ENCODE measurements around the gene SLC25A38. TPM values are rescaled to one million over a fixed set of nuclear protein-coding genes. Genes with fewer than 3 reads are reported as not detected.
"Not testable (repeated sequence)": the region's sequence is repeated elsewhere in the genome, so short reads cannot be mapped to it uniquely, and the experiment has no call there.

SLC25A38 gene
- total RNA-seq, 1 donor from 2014 or later = 19.3 TPM

GRCh38 chr3:39414421-39414907 lies 31.3 kb downstream of the SLC25A38 start:
- peaks cover 27% of the 10 kb centered on the region for H3K36me3 Mint-ChIP-seq
- DNase-seq (ENCODE audit: low spot score) = no peak

GRCh38 chr3:39415302-39415701 lies 32.1 kb downstream of the SLC25A38 start:
- H3K4me3 ChIP-seq; H3K9me3 ChIP-seq (ENCODE audit: low read depth); H3K27ac Mint-ChIP-seq; H3K79me2 ChIP-seq (ENCODE audit: low read depth); H3K9me3 Mint-ChIP-seq; H2AFZ ChIP-seq (replicated peaks); DNase-seq (ENCODE audit: low spot score); H3K4me2 ChIP-seq; H3K27ac ChIP-seq; H3K36me3 ChIP-seq; H3K4me3 Mint-ChIP-seq; H3K9ac ChIP-seq: not testable (repeated sequence)
- H3K27me3 ChIP-seq = peaks cover 25% of the 10 kb centered on the region
- Mint-ChIP-seq H3K36me3 (peaks cover 25% of the 10 kb centered on the region), H3K4me1 (peaks cover 18% of the 10 kb centered on the region), H3K27me3 (ENCODE audit: insufficient read depth, low read depth) (peaks cover 14% of the 10 kb centered on the region)
- peaks cover 35% of the 10 kb centered on the region for H4K20me1 ChIP-seq (ENCODE audit: low read depth)
- H3K4me1 ChIP-seq = peaks cover 13% of the 10 kb centered on the region
- H3F3A ChIP-seq (ENCODE audit: low read depth) = peaks cover 74% of the 10 kb centered on the region

More at GRCh38 chr3:39414421-39414907, 31.3 kb downstream of the SLC25A38 start:
- Histone ChIP-seq H3K36me3 (peaks cover 9% of the 10 kb centered on the region), H3K4me2 (no peak overlapping the region), H2AFZ (replicated peaks) (no peak overlapping the region), H3K4me3 (no peak overlapping the region), H3K79me2 (ENCODE audit: low read depth) (peaks cover 10% of the 10 kb centered on the region), H3F3A (ENCODE audit: low read depth) (peaks cover 79% of the 10 kb centered on the region), H3K9me3 (ENCODE audit: low read depth) (no peaks in the 10 kb centered on the region), H3K9ac (no peak overlapping the region), H4K20me1 (ENCODE audit: low read depth) (peaks cover 43% of the 10 kb centered on the region), H3K27ac (peak overlapping the region; percentile 63), H3K27me3 (peaks cover 17% of the 10 kb centered on the region), H3K4me1 (peaks cover 13% of the 10 kb centered on the region)
- Mint-ChIP-seq H3K4me1 (peaks cover 20% of the 10 kb centered on the region), H3K27ac (no peak overlapping the region), H3K27me3 (ENCODE audit: insufficient read depth, low read depth) (peaks cover 14% of the 10 kb centered on the region), H3K4me3 (no peak overlapping the region), H3K9me3 (no peaks in the 10 kb centered on the region)
- TF ChIP-seq CTCF (IDR thresholded peaks at IDR 0.05) (no peak), EZH2phosphoT487 (IDR thresholded peaks at IDR 0.05) (no peak), EZH2 (IDR thresholded peaks at IDR 0.05) (no peak)

DNA sequence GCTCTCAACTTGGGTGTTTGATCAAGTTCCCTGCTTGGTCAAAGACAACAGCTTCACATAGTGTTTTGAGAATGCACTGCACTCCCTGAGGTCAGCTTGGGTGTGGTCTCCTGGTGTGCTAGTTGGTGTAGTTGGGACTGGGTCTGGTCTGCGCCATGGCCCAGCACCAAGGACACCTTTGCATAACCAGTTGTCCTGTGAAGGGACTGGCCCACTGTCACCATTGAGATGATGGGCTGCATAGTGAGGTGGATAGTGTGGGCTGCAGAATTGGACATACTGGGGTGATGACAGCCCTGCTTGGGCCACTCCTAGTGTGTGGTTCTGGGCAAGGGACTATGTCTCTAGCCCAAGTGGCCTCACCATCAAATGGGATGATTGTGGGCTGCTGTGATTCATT lies 32.8 kb downstream of the SLC25A38 start:
- TF ChIP-seq CTCF (IDR thresholded peaks at IDR 0.05) (no peak), EZH2 (IDR thresholded peaks at IDR 0.05) (no peak), EZH2phosphoT487 (IDR thresholded peaks at IDR 0.05) (no peak)
- no peak overlapping the region for H3K4me3 Mint-ChIP-seq
- no peaks in the 10 kb centered on the region for H3K79me2 ChIP-seq (ENCODE audit: low read depth)

GRCh38 chr3:39416998-39417397 lies 33.8 kb downstream of the SLC25A38 start:
- H3K9ac ChIP-seq; H3K4me3 Mint-ChIP-seq; H3K9me3 ChIP-seq (ENCODE audit: low read depth); DNase-seq (ENCODE audit: low spot score); H3K27ac ChIP-seq; H2AFZ ChIP-seq (replicated peaks); H3K9me3 Mint-ChIP-seq; H3K27ac Mint-ChIP-seq; H3K36me3 ChIP-seq; H3K4me2 ChIP-seq; H3K4me3 ChIP-seq; H3K79me2 ChIP-seq (ENCODE audit: low read depth): not testable (repeated sequence)
- Mint-ChIP-seq H3K4me1 (peaks cover 18% of the 10 kb centered on the region), H3K36me3 (peaks cover 17% of the 10 kb centered on the region), H3K27me3 (ENCODE audit: insufficient read depth, low read depth) (peaks cover 14% of the 10 kb centered on the region)
- Histone ChIP-seq H3K27me3 (peaks cover 28% of the 10 kb centered on the region), H3K4me1 (peaks cover 13% of the 10 kb centered on the region), H3F3A (ENCODE audit: low read depth) (peaks cover 58% of the 10 kb centered on the region), H4K20me1 (ENCODE audit: low read depth) (peaks cover 20% of the 10 kb centered on the region)

More for the DNA sequence above, 32.8 kb downstream of the SLC25A38 start:
- H3K27ac Mint-ChIP-seq = peak overlapping the region; percentile 48
- no peak overlapping the region for H3K27ac ChIP-seq
- H3K4me1 Mint-ChIP-seq = peaks cover 18% of the 10 kb centered on the region
- H3K36me3 Mint-ChIP-seq = peaks cover 25% of the 10 kb centered on the region
- no peaks in the 10 kb centered on the region for H3K9me3 Mint-ChIP-seq
- H3K4me2 ChIP-seq = no peak overlapping the region
- H3K9me3 ChIP-seq (ENCODE audit: low read depth) = no peaks in the 10 kb centered on the region
- no peak for DNase-seq (ENCODE audit: low spot score)
- peaks cover 29% of the 10 kb centered on the region for H4K20me1 ChIP-seq (ENCODE audit: low read depth)
- H2AFZ ChIP-seq (replicated peaks) = no peak overlapping the region
- no peak overlapping the region for H3K4me3 ChIP-seq
- peaks cover 3% of the 10 kb centered on the region for H3K36me3 ChIP-seq
- H3K9ac ChIP-seq = no peak overlapping the region
- H3K27me3 Mint-ChIP-seq (ENCODE audit: insufficient read depth, low read depth) = peaks cover 14% of the 10 kb centered on the region
- peaks cover 13% of the 10 kb centered on the region for H3K4me1 ChIP-seq
- H3K27me3 ChIP-seq = peaks cover 28% of the 10 kb centered on the region
- H3F3A ChIP-seq (ENCODE audit: low read depth) = peaks cover 69% of the 10 kb centered on the region

Measured in neural progenitor cell (in vitro differentiated cells).